Liver (tissue), 9 donors: Measurements from ENCODE around the gene RBMS2. TPM values are rescaled to one million over a fixed set of nuclear protein-coding genes. Genes with fewer than 3 reads are reported as not detected.
A peak's percentile ranks its signal among the peaks of the same experiment; 100 is the strongest.

Experiments used
- DNase-seq: peaks from one replicate; pipeline ENCODE4 v3.0.0-alpha.2; 2017; ENCODE audit warnings: low spot score
- H3K27ac ChIP-seq, 2 donors: one replicate each; pipeline ENCODE4 v1.7.0; 2013; ENCODE audit warnings: inconsistent platforms in 2 of 2, low read length in 2 of 2, control low read depth in 1 of 2, low read depth in 1 of 2, mild to moderate bottlenecking in 1 of 2
- H3K27me3 ChIP-seq, 4 donors: one replicate each; pipeline versions ENCODE4 v1.6.1 to v1.7.0; 2013; ENCODE audit warnings: low read length in 3 of 4, inconsistent platforms in 1 of 4, mild to moderate bottlenecking in 1 of 4, moderate library complexity in 1 of 4; ENCODE audit not compliant: control insufficient read depth in 4 of 4, insufficient read depth in 4 of 4
- H3K36me3 ChIP-seq, 4 donors: one replicate each; pipeline versions ENCODE4 v1.6.1 to v1.7.0; 2013; ENCODE audit warnings: low read length in 3 of 4, mild to moderate bottlenecking in 3 of 4, low read depth in 1 of 4, moderate library complexity in 1 of 4; ENCODE audit not compliant: control insufficient read depth in 4 of 4, insufficient read depth in 3 of 4
- H3K4me1 ChIP-seq, 4 donors: one replicate each; pipeline versions ENCODE4 v1.6.1 to v1.7.0; 2013; ENCODE audit warnings: low read length in 3 of 4, mild to moderate bottlenecking in 3 of 4, moderate library complexity in 1 of 4; ENCODE audit not compliant: control insufficient read depth in 4 of 4, insufficient read depth in 4 of 4
- H3K4me3 ChIP-seq, 3 donors: one replicate each; pipeline versions ENCODE4 v1.6.1 to v1.7.0; 2013; ENCODE audit warnings: low read length in 3 of 3, control low read depth in 1 of 3, low read depth in 1 of 3, mild to moderate bottlenecking in 1 of 3
- H3K9ac ChIP-seq, 2 donors: one replicate each; pipeline ENCODE4 v1.7.0; 2013; ENCODE audit warnings: low read length in 2 of 2, mild to moderate bottlenecking in 2 of 2, moderate library complexity in 2 of 2, control low read depth in 1 of 2, low read depth in 1 of 2
- H3K9me3 ChIP-seq, 4 donors: one replicate each; pipeline versions ENCODE4 v1.6.1 to v1.7.0; 2013; ENCODE audit warnings: low read length in 3 of 4; ENCODE audit not compliant: control insufficient read depth in 4 of 4
- EGR1 ChIP-seq, 2 donors: IDR thresholded peaks; 2 replicates each; pipeline ENCODE4 v1.6.1; 2016 to 2018; ENCODE audit warnings: antibody characterized with exemption in 2 of 2, low read depth in 2 of 2
- FOXA2 ChIP-seq: IDR thresholded peaks from 2 replicates; pipeline ENCODE4 v1.6.1; 2016; ENCODE audit warnings: antibody characterized with exemption
- GABPA ChIP-seq, 2 donors: IDR thresholded peaks in 1 of 2; conservative IDR thresholded peaks in 1 of 2; 2 replicates each; pipeline ENCODE4 v1.6.1; 2016; ENCODE audit warnings: antibody characterized with exemption in 2 of 2, mild to moderate bottlenecking in 1 of 2, moderate library complexity in 1 of 2
- HNF4A ChIP-seq, 2 donors: conservative IDR thresholded peaks; 2 replicates each; pipeline ENCODE4 v1.6.1; 2016; ENCODE audit warnings: antibody characterized with exemption in 2 of 2, mild to moderate bottlenecking in 2 of 2
- HNF4G ChIP-seq: IDR thresholded peaks from 2 replicates; pipeline ENCODE4 v1.6.1; 2016; ENCODE audit warnings: antibody characterized with exemption
- RAD21 ChIP-seq, 2 donors: IDR thresholded peaks; 2 replicates each; pipeline ENCODE4 v1.6.1; 2016; ENCODE audit warnings: antibody characterized with exemption in 2 of 2, mild to moderate bottlenecking in 2 of 2
- RXRA ChIP-seq, 2 donors: IDR thresholded peaks; 2 replicates each; pipeline ENCODE4 v1.6.1; 2017 to 2018; ENCODE audit warnings: antibody characterized with exemption in 2 of 2, mild to moderate bottlenecking in 1 of 2
- SP1 ChIP-seq: IDR thresholded peaks from 2 replicates; pipeline ENCODE4 v1.6.1; 2018; ENCODE audit warnings: antibody characterized with exemption, mild to moderate bottlenecking
- TAF1 ChIP-seq: conservative IDR thresholded peaks from 2 replicates; pipeline ENCODE4 v1.6.1; 2016; ENCODE audit warnings: antibody characterized with exemption, mild to moderate bottlenecking
- WGBS: extraction: QIAGEN DNeasy Blood & Tissue Kit; methylation state at CpG from one replicate; pipeline ENCODE4 v1.1.7; 2013; 5-methylcytosine and 5-hydroxymethylcytosine counted together
- polyA plus RNA-seq, 2 donors: library from polyadenylated mRNA; stranded (reverse) in 1 of 2; unstranded in 1 of 2; fragments of 200-250 nt in 1 of 2; fragments of >200 nt in 1 of 2; fragmentation: Nextera tagmentation in 1 of 2; extraction: Ambion mirVana in 1 of 2; gene quantifications; one replicate each; pipeline versions ENCODE4 v1.2.1 to v1.2.3, GENCODE V29; 2013 to 2015
- total RNA-seq, 2 donors: library from RNA; depleted of rRNA; stranded (reverse); fragments of >200 nt; gene quantifications; one replicate each; pipeline ENCODE4 v1.2.3, GENCODE V29; 2014
- TF ChIP-seq, protein P1 (sequence below): IDR thresholded peaks from 2 replicates; pipeline ENCODE4 v1.6.1; 2016; ENCODE audit warnings: antibody characterized with exemption, mild to moderate bottlenecking
- TF ChIP-seq, protein P2 (sequence below): IDR thresholded peaks from 2 replicates; pipeline ENCODE4 v1.6.1; 2016; ENCODE audit warnings: antibody characterized with exemption
- TF ChIP-seq, protein P3 (sequence below): fragments of 150-350 bp; IDR thresholded peaks from 2 replicates; pipeline ENCODE4 v1.5.1; 2017; ENCODE audit warnings: improper control_type of control experiment, low read depth, low read length; ENCODE audit not compliant: missing input control
- TF ChIP-seq, protein P4 (sequence below): IDR thresholded peaks from 2 replicates; pipeline ENCODE4 v1.6.1; 2016; ENCODE audit warnings: antibody characterized with exemption
- donor health status: healthy.
- donor health status: healthy.
- donor health status: healthy.
- donor health status: healthy.
- donor health status: healthy.

Gene RBMS2, protein sequence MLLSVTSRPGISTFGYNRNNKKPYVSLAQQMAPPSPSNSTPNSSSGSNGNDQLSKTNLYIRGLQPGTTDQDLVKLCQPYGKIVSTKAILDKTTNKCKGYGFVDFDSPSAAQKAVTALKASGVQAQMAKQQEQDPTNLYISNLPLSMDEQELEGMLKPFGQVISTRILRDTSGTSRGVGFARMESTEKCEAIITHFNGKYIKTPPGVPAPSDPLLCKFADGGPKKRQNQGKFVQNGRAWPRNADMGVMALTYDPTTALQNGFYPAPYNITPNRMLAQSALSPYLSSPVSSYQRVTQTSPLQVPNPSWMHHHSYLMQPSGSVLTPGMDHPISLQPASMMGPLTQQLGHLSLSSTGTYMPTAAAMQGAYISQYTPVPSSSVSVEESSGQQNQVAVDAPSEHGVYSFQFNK
- 1 to 10 TPM; 2.3 to 3.8 TPM for total RNA-seq
- polyA plus RNA-seq: 1 to 10 TPM; 1.2 to 1.3 TPM

DNA sequence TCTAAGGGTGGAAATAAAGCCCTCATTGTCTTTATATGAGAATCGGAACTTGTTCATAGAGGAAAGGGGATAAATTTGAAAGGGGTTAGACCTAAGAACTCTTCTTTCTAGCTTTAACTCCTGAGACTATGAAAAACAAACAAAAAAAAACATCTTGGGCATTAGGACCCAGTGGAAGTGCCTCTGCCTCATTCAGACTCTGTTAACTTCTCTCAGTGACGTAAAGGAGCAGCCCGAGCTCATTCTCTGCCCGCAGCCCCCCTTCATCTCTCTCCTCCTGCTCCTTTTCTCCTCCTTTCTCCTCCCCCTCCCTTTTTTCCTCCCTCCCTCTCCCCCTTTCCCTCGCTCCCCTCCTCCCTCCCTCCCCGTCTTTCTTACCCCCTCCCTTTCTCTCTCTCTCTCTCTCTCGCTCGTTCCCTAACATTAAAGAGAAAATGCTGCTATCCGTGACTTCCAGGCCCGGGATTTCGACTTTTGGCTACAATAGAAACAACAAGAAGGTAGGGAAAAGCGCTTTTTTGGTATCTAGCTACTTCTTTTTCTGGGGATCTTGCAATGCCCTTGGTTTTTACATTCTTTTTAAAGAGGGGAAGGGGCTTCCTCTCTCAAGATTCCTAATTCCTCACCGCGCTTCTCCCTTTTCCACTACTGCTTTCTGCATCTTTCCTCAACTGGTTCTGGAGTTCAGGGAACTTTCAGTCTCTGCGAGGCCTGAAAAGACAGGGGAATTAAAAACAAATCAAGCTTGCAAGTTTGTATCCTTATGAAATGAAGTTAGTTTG lies at the start of gene RBMS2:
TSS of gene RBMS2 (plus strand) at position 231 of the 782 bp plus-strand sequence. CDS start at position 435, 204 bp downstream.
- H3K9me3 ChIP-seq: no peaks in the 10 kb centered on the region
- H3K4me3 ChIP-seq: peak within 1 kb of the TSS; percentile 35 to 59 (median 49)
- peaks cover 0 to 3% (median 0%) of the 10 kb centered on the region in 4 donors for H3K4me1 ChIP-seq
- 7% methylated on average over 15 of the region's 15 CpGs for WGBS
- TF ChIP-seq SP1 (no peak), HNF4G (no peak), FOXA2 (no peak), RAD21 (IDR thresholded peaks at IDR 0.05) (peak in 1 of 2 donors; percentile 13), HNF4A (conservative IDR thresholded peaks at IDR 0.05) (no peak)
- TF ChIP-seq, protein P1, sequence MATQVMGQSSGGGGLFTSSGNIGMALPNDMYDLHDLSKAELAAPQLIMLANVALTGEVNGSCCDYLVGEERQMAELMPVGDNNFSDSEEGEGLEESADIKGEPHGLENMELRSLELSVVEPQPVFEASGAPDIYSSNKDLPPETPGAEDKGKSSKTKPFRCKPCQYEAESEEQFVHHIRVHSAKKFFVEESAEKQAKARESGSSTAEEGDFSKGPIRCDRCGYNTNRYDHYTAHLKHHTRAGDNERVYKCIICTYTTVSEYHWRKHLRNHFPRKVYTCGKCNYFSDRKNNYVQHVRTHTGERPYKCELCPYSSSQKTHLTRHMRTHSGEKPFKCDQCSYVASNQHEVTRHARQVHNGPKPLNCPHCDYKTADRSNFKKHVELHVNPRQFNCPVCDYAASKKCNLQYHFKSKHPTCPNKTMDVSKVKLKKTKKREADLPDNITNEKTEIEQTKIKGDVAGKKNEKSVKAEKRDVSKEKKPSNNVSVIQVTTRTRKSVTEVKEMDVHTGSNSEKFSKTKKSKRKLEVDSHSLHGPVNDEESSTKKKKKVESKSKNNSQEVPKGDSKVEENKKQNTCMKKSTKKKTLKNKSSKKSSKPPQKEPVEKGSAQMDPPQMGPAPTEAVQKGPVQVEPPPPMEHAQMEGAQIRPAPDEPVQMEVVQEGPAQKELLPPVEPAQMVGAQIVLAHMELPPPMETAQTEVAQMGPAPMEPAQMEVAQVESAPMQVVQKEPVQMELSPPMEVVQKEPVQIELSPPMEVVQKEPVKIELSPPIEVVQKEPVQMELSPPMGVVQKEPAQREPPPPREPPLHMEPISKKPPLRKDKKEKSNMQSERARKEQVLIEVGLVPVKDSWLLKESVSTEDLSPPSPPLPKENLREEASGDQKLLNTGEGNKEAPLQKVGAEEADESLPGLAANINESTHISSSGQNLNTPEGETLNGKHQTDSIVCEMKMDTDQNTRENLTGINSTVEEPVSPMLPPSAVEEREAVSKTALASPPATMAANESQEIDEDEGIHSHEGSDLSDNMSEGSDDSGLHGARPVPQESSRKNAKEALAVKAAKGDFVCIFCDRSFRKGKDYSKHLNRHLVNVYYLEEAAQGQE: no peak
- TF ChIP-seq, protein P2, sequence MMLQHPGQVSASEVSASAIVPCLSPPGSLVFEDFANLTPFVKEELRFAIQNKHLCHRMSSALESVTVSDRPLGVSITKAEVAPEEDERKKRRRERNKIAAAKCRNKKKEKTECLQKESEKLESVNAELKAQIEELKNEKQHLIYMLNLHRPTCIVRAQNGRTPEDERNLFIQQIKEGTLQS: no peak
- TF ChIP-seq, protein P3, sequence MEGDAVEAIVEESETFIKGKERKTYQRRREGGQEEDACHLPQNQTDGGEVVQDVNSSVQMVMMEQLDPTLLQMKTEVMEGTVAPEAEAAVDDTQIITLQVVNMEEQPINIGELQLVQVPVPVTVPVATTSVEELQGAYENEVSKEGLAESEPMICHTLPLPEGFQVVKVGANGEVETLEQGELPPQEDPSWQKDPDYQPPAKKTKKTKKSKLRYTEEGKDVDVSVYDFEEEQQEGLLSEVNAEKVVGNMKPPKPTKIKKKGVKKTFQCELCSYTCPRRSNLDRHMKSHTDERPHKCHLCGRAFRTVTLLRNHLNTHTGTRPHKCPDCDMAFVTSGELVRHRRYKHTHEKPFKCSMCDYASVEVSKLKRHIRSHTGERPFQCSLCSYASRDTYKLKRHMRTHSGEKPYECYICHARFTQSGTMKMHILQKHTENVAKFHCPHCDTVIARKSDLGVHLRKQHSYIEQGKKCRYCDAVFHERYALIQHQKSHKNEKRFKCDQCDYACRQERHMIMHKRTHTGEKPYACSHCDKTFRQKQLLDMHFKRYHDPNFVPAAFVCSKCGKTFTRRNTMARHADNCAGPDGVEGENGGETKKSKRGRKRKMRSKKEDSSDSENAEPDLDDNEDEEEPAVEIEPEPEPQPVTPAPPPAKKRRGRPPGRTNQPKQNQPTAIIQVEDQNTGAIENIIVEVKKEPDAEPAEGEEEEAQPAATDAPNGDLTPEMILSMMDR: no peak
- DNase-seq: no peak
- no peaks in the 10 kb centered on the region for H3K27me3 ChIP-seq
- no peaks in the 10 kb centered on the region for H3K36me3 ChIP-seq
- peak within 1 kb of the TSS; percentile 59 to 68 for H3K27ac ChIP-seq
- peak within 1 kb of the TSS; percentile 50 to 86 for H3K9ac ChIP-seq

DNA sequence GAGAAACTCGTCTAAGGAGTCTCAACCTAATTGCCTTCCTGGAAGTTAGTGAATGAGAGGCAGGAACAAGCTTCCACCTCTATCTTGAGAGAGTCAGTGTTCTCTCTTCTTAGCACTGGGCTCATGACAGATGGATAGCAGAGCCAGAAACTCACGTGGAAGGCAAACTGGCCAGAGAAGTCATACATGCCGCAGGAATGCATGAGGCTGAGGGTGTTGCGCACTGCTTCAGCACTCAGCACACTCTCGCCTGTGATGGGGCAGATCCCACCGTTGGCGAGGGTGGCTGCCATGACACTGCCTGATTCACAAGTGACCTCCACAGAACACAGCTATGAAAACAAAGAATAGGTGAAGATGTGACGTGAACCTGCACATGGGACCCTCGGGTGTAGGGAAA lies 47.2 kb upstream of the RBMS2 start:
- H3K9me3 ChIP-seq: no peaks in the 10 kb centered on the region
- peaks cover 0 to 20% (median 18%) of the 10 kb centered on the region in 4 donors for H3K36me3 ChIP-seq
- no peak overlapping the region for H3K4me3 ChIP-seq
- TF ChIP-seq EGR1 (IDR thresholded peaks at IDR 0.05; ENCODE audit: low read depth in 2 of 2): no peak
- TF ChIP-seq HNF4A (conservative IDR thresholded peaks at IDR 0.05): no peak
- TF ChIP-seq GABPA (IDR thresholded peaks at IDR 0.05 in 1 of 2, conservative IDR thresholded peaks at IDR 0.05 in 1 of 2): no peak
- no peak for TF ChIP-seq HNF4G
- no peak for TF ChIP-seq FOXA2
- TF ChIP-seq, protein P4, sequence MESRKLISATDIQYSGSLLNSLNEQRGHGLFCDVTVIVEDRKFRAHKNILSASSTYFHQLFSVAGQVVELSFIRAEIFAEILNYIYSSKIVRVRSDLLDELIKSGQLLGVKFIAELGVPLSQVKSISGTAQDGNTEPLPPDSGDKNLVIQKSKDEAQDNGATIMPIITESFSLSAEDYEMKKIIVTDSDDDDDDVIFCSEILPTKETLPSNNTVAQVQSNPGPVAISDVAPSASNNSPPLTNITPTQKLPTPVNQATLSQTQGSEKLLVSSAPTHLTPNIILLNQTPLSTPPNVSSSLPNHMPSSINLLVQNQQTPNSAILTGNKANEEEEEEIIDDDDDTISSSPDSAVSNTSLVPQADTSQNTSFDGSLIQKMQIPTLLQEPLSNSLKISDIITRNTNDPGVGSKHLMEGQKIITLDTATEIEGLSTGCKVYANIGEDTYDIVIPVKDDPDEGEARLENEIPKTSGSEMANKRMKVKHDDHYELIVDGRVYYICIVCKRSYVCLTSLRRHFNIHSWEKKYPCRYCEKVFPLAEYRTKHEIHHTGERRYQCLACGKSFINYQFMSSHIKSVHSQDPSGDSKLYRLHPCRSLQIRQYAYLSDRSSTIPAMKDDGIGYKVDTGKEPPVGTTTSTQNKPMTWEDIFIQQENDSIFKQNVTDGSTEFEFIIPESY: no peak
- TF ChIP-seq, protein P1: no peak
- no peak for TF ChIP-seq RXRA (IDR thresholded peaks at IDR 0.05)
- TF ChIP-seq TAF1: no peak
- H3K9ac ChIP-seq: no peak overlapping the region
- peaks cover 2 to 58% (median 48%) of the 10 kb centered on the region in 4 donors for H3K4me1 ChIP-seq
- DNase-seq: no peak
- H3K27ac ChIP-seq: no peak overlapping the region
- no peaks in the 10 kb centered on the region for H3K27me3 ChIP-seq
- 95% methylated on average over 9 of the region's 9 CpGs for WGBS
